ENCODE results near the gene MCRIP1. TPM values are rescaled to one million over a fixed set of nuclear protein-coding genes. Genes with fewer than 3 reads are reported as not detected.

MCRIP1 gene
- total RNA-seq, 2 donors from 2014 or later, result 164 to 183 TPM

DNA sequence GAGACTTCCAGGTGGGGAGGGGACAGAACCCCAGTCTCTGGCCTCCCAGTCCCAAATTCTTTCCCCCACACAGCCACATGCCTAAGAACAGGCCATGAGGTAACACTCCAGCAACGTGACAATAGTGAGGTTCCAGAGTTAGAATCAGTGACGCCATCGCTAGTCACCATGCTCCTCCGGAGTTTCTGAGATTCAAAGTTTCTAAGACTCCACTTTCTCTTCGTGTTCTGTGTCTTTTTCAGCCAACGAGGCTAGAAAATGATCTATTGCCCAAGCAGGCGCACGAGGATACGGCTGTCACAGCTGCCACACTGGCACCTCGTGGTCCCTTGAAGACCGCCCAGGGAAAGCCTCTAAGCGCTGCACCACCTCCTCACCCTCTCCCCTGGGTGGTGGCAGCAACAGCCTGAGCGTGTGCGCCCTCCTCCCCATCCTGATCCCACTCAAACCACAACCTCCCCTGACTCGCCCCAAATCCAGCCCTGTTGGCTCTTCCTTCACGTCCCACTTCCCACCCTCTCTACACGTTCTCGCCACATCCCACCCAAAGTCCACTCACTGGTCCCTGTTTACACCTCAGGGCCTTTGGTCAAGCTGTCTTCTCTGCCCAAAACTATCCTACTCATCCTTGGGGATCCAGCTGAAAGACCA lies 1.0 kb downstream of the MCRIP1 start:
- Histone ChIP-seq H3K9me3 (ENCODE audit: control insufficient read depth, low read length) (no peaks in the 10 kb centered on the region), H3K4me1 (ENCODE audit: control insufficient read depth, insufficient read depth, low read length) (peaks cover 4% of the 10 kb centered on the region), H3K27ac (ENCODE audit: low read depth, low read length) (no peak overlapping the region), H3K27me3 (ENCODE audit: control insufficient read depth, insufficient read depth, low read length, poor library complexity, severe bottlenecking) (no peaks in the 10 kb centered on the region), H3K36me3 (ENCODE audit: control insufficient read depth, insufficient read depth, low read length) (no peaks in the 10 kb centered on the region), H3K4me3 (ENCODE audit: low read length) (peak overlapping the region; percentile 95), H3K9ac (ENCODE audit: extremely low read depth, low read length, poor library complexity, severe bottlenecking) (peak overlapping the region; percentile 70)
- DNase-seq, result no peak
- peaks cover 13% of the 10 kb centered on the region for H3K4me1 Mint-ChIP-seq
- peak overlapping the region; percentile 83 for H3K4me3 Mint-ChIP-seq
- H3K27ac Mint-ChIP-seq, result peak overlapping the region; percentile 77
- no peaks in the 10 kb centered on the region for H3K27me3 Mint-ChIP-seq (ENCODE audit: insufficient read depth)
- 68 to 76% methylated on average over 16 to 18 of the region's 18 CpGs for WGBS, 2 experiments (ENCODE audit: insufficient coverage in 1 of 2, insufficient read length in 1 of 2)
- TF ChIP-seq, protein P1, sequence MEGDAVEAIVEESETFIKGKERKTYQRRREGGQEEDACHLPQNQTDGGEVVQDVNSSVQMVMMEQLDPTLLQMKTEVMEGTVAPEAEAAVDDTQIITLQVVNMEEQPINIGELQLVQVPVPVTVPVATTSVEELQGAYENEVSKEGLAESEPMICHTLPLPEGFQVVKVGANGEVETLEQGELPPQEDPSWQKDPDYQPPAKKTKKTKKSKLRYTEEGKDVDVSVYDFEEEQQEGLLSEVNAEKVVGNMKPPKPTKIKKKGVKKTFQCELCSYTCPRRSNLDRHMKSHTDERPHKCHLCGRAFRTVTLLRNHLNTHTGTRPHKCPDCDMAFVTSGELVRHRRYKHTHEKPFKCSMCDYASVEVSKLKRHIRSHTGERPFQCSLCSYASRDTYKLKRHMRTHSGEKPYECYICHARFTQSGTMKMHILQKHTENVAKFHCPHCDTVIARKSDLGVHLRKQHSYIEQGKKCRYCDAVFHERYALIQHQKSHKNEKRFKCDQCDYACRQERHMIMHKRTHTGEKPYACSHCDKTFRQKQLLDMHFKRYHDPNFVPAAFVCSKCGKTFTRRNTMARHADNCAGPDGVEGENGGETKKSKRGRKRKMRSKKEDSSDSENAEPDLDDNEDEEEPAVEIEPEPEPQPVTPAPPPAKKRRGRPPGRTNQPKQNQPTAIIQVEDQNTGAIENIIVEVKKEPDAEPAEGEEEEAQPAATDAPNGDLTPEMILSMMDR (conservative IDR thresholded peaks at IDR 0.05), result no peak
- H3K9me3 Mint-ChIP-seq, result no peaks in the 10 kb centered on the region
- peaks cover 4% of the 10 kb centered on the region for H3K36me3 Mint-ChIP-seq (ENCODE audit: low read depth)

DNA sequence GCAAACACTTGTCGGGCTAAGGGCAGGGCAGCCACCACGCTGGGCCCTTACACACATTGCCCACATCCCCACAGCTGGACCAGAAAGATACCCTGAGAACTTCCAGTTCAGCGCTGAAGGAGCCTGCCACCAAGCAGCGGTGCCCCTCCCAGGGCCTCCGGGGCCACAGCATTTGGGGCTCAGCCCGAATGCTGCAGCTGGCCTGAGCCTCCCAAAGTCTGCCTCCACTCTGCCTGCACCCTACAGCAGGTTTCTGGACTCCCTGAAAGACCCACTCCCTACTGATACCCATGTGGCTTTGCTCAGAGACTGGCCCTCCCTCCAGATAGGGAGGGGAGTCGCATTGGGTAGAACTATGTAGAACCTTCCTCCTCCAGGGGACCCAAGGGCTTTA lies 1.5 kb downstream of the MCRIP1 start:
- H3K36me3 ChIP-seq (ENCODE audit: control insufficient read depth, insufficient read depth, low read length), result no peaks in the 10 kb centered on the region
- H3K27ac ChIP-seq (ENCODE audit: low read depth, low read length), result no peak overlapping the region
- TF ChIP-seq, protein P1 (conservative IDR thresholded peaks at IDR 0.05), result no peak
- Mint-ChIP-seq H3K9me3 (no peaks in the 10 kb centered on the region), H3K4me3 (peak overlapping the region; percentile 83), H3K36me3 (ENCODE audit: low read depth) (peaks cover 4% of the 10 kb centered on the region), H3K27me3 (ENCODE audit: insufficient read depth) (no peaks in the 10 kb centered on the region), H3K4me1 (peaks cover 13% of the 10 kb centered on the region), H3K27ac (no peak overlapping the region)
- 99% methylated on average over 6 of the region's 7 CpGs; no CpG with 5 or more reads in 1 of the 2 experiments for WGBS, 2 experiments (ENCODE audit: insufficient coverage in 1 of 2, insufficient read length in 1 of 2)
- no peaks in the 10 kb centered on the region for H3K27me3 ChIP-seq (ENCODE audit: control insufficient read depth, insufficient read depth, low read length, poor library complexity, severe bottlenecking)
- H3K4me3 ChIP-seq (ENCODE audit: low read length), result peak overlapping the region; percentile 95
- peaks cover 4% of the 10 kb centered on the region for H3K4me1 ChIP-seq (ENCODE audit: control insufficient read depth, insufficient read depth, low read length)
- no peak overlapping the region for H3K9ac ChIP-seq (ENCODE audit: extremely low read depth, low read length, poor library complexity, severe bottlenecking)
- no peak for DNase-seq
- H3K9me3 ChIP-seq (ENCODE audit: control insufficient read depth, low read length), result no peaks in the 10 kb centered on the region

DNA sequence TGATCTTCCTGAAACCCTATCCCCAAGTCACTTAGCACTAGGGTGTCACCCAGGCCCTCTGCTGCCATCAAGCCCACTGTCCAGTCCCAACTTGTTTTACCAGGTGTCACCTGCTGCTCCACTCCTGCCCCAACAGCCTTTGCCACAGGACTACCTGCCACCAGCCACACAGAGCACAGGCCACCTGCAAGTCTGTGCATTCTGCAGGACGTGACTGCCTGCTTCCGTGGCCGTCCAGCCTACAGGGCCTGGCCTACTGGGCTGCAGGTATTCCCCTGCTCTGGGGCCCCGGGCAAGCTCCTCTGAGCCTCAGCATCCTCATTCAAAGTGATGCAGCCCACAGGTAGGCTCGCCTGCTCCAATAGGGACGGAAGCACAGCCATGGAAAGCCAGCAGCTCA lies 3.2 kb downstream of the MCRIP1 start:
- H3K27me3 ChIP-seq (ENCODE audit: control insufficient read depth, insufficient read depth, low read length, poor library complexity, severe bottlenecking), result no peaks in the 10 kb centered on the region
- Mint-ChIP-seq H3K36me3 (ENCODE audit: low read depth) (no peaks in the 10 kb centered on the region), H3K4me1 (peaks cover 19% of the 10 kb centered on the region), H3K4me3 (no peak overlapping the region), H3K27me3 (ENCODE audit: insufficient read depth) (no peaks in the 10 kb centered on the region), H3K9me3 (no peaks in the 10 kb centered on the region), H3K27ac (no peak overlapping the region)
- H3K9ac ChIP-seq (ENCODE audit: extremely low read depth, low read length, poor library complexity, severe bottlenecking), result no peak overlapping the region
- H3K27ac ChIP-seq (ENCODE audit: low read depth, low read length), result no peak overlapping the region
- peaks cover 4% of the 10 kb centered on the region for H3K4me1 ChIP-seq (ENCODE audit: control insufficient read depth, insufficient read depth, low read length)
- TF ChIP-seq, protein P1 (conservative IDR thresholded peaks at IDR 0.05), result no peak
- no peak overlapping the region for H3K4me3 ChIP-seq (ENCODE audit: low read length)
- no peaks in the 10 kb centered on the region for H3K36me3 ChIP-seq (ENCODE audit: control insufficient read depth, insufficient read depth, low read length)
- H3K9me3 ChIP-seq (ENCODE audit: control insufficient read depth, low read length), result no peaks in the 10 kb centered on the region
- WGBS, 2 experiments (ENCODE audit: insufficient coverage in 1 of 2, insufficient read length in 1 of 2), result 94 to 100% methylated on average over 5 to 6 of the region's 6 CpGs
- no peak for DNase-seq

All from endodermal cell (in vitro differentiated cells).